Calu3 (cell line): ENCODE measurements around the gene SFMBT2. TPM values are rescaled to one million over a fixed set of nuclear protein-coding genes. Genes with fewer than 3 reads are reported as not detected.

Experiments used
- BruUV-seq: library from RNA; stranded (reverse); fragments of 400-500 nt; replicated peaks from 2 replicates; lab custom pipeline; 2021; lab: Mats Ljungman, UMichigan
- CTCF ChIA-PET: fragments of 300-600 bp; sonication (Branson Sonifier 250); formaldehyde crosslinking; loops from one replicate; lab custom pipeline; 2022; ENCODE audit warnings: antibody characterized with exemption; lab: Charles Lee
- DNase-seq: peaks from one replicate; pipeline ENCODE4 v3.0.0; 2022
- H3K27ac Mint-ChIP-seq: one replicate; pipeline ENCODE4 v1.8.0; 2022; ENCODE audit warnings: mixed read lengths; ENCODE audit not compliant: unreplicated experiment
- H3K27me3 Mint-ChIP-seq: one replicate; pipeline ENCODE4 v1.8.0; 2022; ENCODE audit warnings: mixed read lengths; ENCODE audit not compliant: unreplicated experiment
- H3K36me3 Mint-ChIP-seq: one replicate; pipeline ENCODE4 v1.8.0; 2022; ENCODE audit warnings: mild to moderate bottlenecking, moderate library complexity, mixed read lengths; ENCODE audit not compliant: insufficient read depth, unreplicated experiment
- H3K4me1 Mint-ChIP-seq: one replicate; pipeline ENCODE4 v1.8.0; 2022; ENCODE audit warnings: mild to moderate bottlenecking, low read depth, mixed read lengths; ENCODE audit not compliant: unreplicated experiment
- H3K4me3 Mint-ChIP-seq: one replicate; pipeline ENCODE4 v1.8.0; 2022; ENCODE audit warnings: mild to moderate bottlenecking, low read depth, moderate library complexity, mixed read lengths; ENCODE audit not compliant: unreplicated experiment
- H3K9me3 Mint-ChIP-seq: one replicate; pipeline ENCODE4 v1.8.0; 2022; ENCODE audit warnings: low read depth, mixed read lengths; ENCODE audit not compliant: unreplicated experiment
- CTCF ChIP-seq: fragments of 200-600 bp; IDR thresholded peaks from one replicate; pipeline ENCODE4 v1.8.0; 2022; ENCODE audit warnings: antibody characterized with exemption; ENCODE audit not compliant: unreplicated experiment
- intact Hi-C: fragments of 100-400 bp; cut with micrococcal nuclease; formaldehyde crosslinking; loops from one replicate; pipeline ENCODE4 v1.10.0; 2022; ENCODE audit not compliant: unreplicated experiment
- total RNA-seq: library from RNA; stranded (reverse); gene quantifications from 2 replicates; pipeline ENCODE4 v1.2.3, GENCODE V29; 2022

The SFMBT2 gene
- total RNA-seq, 1 experiment from 2014 or later: 0.64 TPM

- no peak overlapping the region for H3K27ac Mint-ChIP-seq
These were observed 240.1 kb downstream of the SFMBT2 start for GRCh38 chr10:7170626-7171322.

DNA sequence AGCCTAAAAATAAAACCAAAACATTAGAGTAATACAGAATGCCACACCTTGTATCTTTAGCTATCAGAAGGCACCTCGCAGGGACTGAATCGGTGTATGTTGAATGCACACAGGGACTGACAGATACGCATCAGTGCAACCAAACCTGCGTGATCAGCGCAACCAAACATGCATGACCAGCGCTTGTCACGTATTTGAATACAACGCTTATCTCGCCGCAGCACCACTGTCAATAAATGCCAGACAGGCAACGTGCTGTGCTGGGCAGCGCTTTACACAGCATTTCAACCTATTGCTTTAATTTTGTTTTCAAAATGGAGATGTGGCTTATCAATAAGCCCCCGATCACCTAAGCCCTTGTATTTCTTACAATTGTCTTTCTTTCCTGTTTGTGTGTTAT is 242.4 kb downstream of the SFMBT2 start:
- H3K36me3 Mint-ChIP-seq: no peaks in the 10 kb centered on the region
- intact Hi-C loops: no loop called here
- BruUV-seq: no TSS peak
- H3K27me3 Mint-ChIP-seq: peaks cover 12% of the 10 kb centered on the region
- no peak for TF ChIP-seq CTCF
- H3K4me1 Mint-ChIP-seq: no peaks in the 10 kb centered on the region
- H3K9me3 Mint-ChIP-seq: no peaks in the 10 kb centered on the region
- no peak overlapping the region for H3K4me3 Mint-ChIP-seq
- DNase-seq: no peak
- no peak overlapping the region for H3K27ac Mint-ChIP-seq
- CTCF ChIA-PET: no interaction called here

More at GRCh38 chr10:7170626-7171322, 240.1 kb downstream of the SFMBT2 start:
- intact Hi-C loops: no loop called here
- CTCF ChIA-PET: no interaction called here
- no peak for DNase-seq
- Mint-ChIP-seq H3K36me3 (no peaks in the 10 kb centered on the region), H3K27me3 (peaks cover 18% of the 10 kb centered on the region), H3K4me1 (no peaks in the 10 kb centered on the region), H3K9me3 (no peaks in the 10 kb centered on the region), H3K4me3 (no peak overlapping the region)
- no TSS peak for BruUV-seq
- TF ChIP-seq CTCF: no peak

DNA sequence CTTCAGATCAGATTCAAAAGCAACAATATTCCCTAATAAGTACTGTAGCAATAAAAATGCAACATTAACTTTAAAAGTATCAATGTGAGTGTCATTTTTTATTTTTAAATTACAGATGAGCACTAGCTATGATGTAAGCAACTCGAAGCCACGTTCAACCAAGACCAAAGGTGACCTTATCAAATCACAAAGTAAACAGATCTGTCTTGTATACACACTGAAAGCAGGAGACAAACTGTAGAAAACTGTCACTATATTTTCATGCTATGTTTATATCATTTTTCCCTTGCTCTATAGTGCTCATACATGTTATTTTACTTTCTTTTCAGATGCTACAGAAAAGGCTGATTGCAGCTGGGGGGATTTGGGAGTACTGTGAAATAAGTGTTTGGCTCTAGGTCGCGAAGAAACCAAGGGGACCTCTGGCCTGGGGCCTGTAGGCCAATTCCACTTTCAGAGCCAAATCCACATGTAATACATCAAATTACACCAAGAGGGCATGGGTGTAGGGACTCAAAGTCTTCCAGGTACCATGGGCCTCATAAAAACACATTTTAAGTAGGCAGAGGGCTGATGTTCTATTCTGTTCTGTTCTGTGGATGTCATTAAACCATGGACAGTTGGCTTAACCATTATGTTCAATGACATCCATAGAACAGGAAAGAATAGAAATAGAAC is 245.2 kb downstream of the SFMBT2 start:
- peaks cover 12% of the 10 kb centered on the region for H3K27me3 Mint-ChIP-seq
- H3K27ac Mint-ChIP-seq: no peak overlapping the region
- intact Hi-C loops: no loop called here
- no peak for TF ChIP-seq CTCF
- no peak overlapping the region for H3K4me3 Mint-ChIP-seq
- DNase-seq: no peak
- H3K4me1 Mint-ChIP-seq: no peaks in the 10 kb centered on the region
- BruUV-seq: no TSS peak
- H3K9me3 Mint-ChIP-seq: no peaks in the 10 kb centered on the region
- no peaks in the 10 kb centered on the region for H3K36me3 Mint-ChIP-seq
- CTCF ChIA-PET: no interaction called here

DNA sequence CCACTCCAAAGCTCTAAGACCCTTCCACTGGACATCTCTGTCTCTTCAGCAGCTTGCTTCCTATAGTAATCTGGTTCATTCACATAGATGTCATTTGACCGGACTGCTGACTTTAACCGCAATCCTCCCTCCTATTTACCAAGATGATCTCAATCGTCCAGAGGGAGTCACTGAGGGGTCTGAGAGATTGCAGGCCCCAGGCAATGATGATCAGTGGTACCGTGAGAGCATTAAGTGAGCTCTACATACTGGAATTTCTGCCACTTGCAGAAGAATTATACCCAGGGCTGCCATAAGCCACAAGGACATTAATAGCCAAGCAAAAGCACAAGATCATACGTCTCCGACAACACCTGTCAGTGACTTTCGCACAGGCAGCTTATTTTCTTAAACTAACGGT is 245.9 kb downstream of the SFMBT2 start:
- H3K4me1 Mint-ChIP-seq: no peaks in the 10 kb centered on the region
- TF ChIP-seq CTCF: no peak
- DNase-seq: no peak
- peaks cover 12% of the 10 kb centered on the region for H3K27me3 Mint-ChIP-seq
- no peaks in the 10 kb centered on the region for H3K9me3 Mint-ChIP-seq
- CTCF ChIA-PET: interaction anchor here (0.7 kb wide), 1 partner anchor 15 kb away, joined by 3 read pairs; no protein-coding TSS in a partner anchor
- H3K27ac Mint-ChIP-seq: no peak overlapping the region
- no peaks in the 10 kb centered on the region for H3K36me3 Mint-ChIP-seq
- intact Hi-C loops: no loop called here
- no peak overlapping the region for H3K4me3 Mint-ChIP-seq
- no TSS peak for BruUV-seq
